ENCODE results near the gene OR2S2. TPM values are rescaled to one million over a fixed set of nuclear protein-coding genes. Genes with fewer than 3 reads are reported as not detected.
"Not testable (repeated sequence)": the region's sequence is repeated elsewhere in the genome, so short reads cannot be mapped to it uniquely, and the experiment has no call there.

The OR2S2 gene
- total and polyA plus RNA-seq, 12 donors = not detected

DNA sequence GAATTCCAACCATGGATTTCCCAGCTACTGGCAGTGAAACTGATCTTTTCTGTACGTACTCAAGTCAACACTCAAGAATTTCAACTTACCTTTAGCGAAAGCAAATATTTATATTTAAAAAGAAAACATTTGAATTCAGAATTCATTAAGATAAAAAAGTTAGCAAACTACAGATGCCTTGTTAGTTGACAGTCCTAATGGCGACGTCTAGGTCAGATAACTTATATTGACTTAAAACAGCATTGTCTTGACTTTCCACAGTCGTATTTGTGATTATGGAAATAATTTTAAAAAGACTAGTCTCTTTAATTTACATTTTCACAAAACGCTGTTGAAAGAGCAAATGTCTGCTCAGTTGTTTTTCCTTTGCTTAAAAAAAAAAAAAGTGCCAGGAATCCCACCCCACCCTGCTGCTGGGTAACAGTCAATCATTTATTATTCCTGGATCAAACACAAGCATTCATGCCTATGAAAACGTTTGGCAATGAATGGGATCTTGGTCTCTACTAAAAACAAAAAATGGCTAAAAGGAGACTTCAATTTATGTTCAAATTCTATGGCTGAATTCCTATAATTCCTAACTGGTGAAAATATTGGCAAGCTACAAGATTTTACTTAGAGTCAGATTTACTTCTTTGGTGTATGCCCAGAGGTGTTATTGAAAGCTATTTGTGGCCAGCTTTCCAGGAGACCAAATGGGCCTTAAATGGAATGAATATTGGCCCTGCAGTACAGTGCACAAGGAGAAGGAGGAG is 22.0 kb downstream of the OR2S2 start:
- DNase-seq (no peak), ATAC-seq (no peak)
- H3K27ac ChIP-seq = peak overlapping the region in 1 of 10 donors; percentile 12
- no peaks in the 10 kb centered on the region for H3K9me3 ChIP-seq
- no peak overlapping the region for H3K4me3 ChIP-seq
- H3K36me3 ChIP-seq = no peaks in the 10 kb centered on the region
- H3K4me1 ChIP-seq = peaks cover 0 to 13% (median 0%) of the 10 kb centered on the region in 9 donors
- intact Hi-C loops (cut with DNase I) = no loop called here
- 60 to 63% methylated on average over 7 of the region's 7 CpGs for WGBS, 2 donors
- no peaks in the 10 kb centered on the region for H3K27me3 ChIP-seq
- TF ChIP-seq CTCF (IDR thresholded peaks at IDR 0.05) = no peak

- Histone ChIP-seq H3K4me1 (peaks cover 0 to 7% (median 0%) of the 10 kb centered on the region in 9 donors), H3K4me3 (no peak overlapping the region), H3K27me3 (no peaks in the 10 kb centered on the region), H3K27ac (no peak overlapping the region), H3K9me3 (no peaks in the 10 kb centered on the region), H3K36me3 (no peaks in the 10 kb centered on the region)
- DNase-seq (no peak), ATAC-seq (no peak)
- TF ChIP-seq CTCF (IDR thresholded peaks at IDR 0.05) = no peak
- intact Hi-C loops (cut with DNase I) = no loop called here
- WGBS, 2 donors = 96% methylated on average over 4 of the region's 4 CpGs
Observed at GRCh38 chr9:35935261-35935660, 22.7 kb downstream of the OR2S2 start.

- 89 to 95% methylated on average over 6 of the region's 6 CpGs for whole genome bisulfite sequencing, 2 donors
- H3K4me1 ChIP-seq = peaks cover 0 to 15% (median 0%) of the 10 kb centered on the region in 9 donors
- H3K9me3 ChIP-seq; ATAC-seq; intact Hi-C loops (cut with DNase I); H3K27me3 ChIP-seq; H3K27ac ChIP-seq; H3K36me3 ChIP-seq; H3K4me3 ChIP-seq; DNase-seq: not testable (repeated sequence)
Observed at GRCh38 chr9:35934069-35934468, 23.9 kb downstream of the OR2S2 start.

DNA sequence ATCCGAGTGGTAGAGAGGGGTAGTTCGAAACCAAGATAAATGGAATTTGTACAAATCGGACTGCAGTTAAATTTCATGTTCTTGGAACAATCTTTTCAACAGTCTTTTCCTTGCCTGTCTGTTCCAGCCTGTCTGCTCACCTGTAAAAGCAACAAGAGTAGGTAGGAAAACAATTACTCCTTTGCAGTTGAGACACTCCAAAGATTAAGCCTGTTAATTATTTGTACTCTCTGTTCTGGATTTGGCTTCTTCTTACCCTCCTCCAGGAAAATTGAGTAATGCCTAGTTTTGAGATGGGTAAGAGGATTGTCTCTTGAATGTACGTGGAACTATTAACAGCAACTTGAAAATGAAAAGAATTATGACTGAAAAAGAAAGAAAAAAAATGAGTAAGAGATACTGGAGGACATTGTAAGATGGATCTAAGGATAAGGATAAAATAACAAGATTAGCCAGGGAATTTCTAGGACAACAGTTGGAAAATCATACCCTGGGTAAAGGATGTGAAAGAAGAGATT is 24.3 kb downstream of the OR2S2 start:
- intact Hi-C loops (cut with DNase I) = no loop called here
- no peak for ATAC-seq
- 89 to 92% methylated on average over 4 of the region's 4 CpGs for WGBS, 2 donors

More for the DNA sequence above, 24.3 kb downstream of the OR2S2 start:
- TF ChIP-seq CTCF (IDR thresholded peaks at IDR 0.05) = no peak
- DNase-seq = no peak
- Histone ChIP-seq H3K4me3 (no peak overlapping the region), H3K4me1 (peaks cover 0 to 20% (median 0%) of the 10 kb centered on the region in 9 donors), H3K27me3 (no peaks in the 10 kb centered on the region), H3K27ac (no peak overlapping the region), H3K9me3 (no peaks in the 10 kb centered on the region), H3K36me3 (no peaks in the 10 kb centered on the region)

Measured in heart right ventricle (tissue), 16 donors.